Stimulated activated naive CD4-positive, alpha-beta T cell treated with Interleukin-2 at 50 U/mL for 16 hours (primary cell): ENCODE measurements around the gene UNC45A.

ENCODE experiments used
- DNase-seq: peaks from one replicate; lab custom pipeline; 2025; lab: John Stamatoyannopoulos, UW

UNC45A gene

GRCh38 chr15:90966262-90966661 lies 31.2 kb downstream of the UNC45A start:
- DNase-seq: no peak

GRCh38 chr15:90967206-90967605 lies 32.1 kb downstream of the UNC45A start:
- DNase-seq: no peak

GRCh38 chr15:90968434-90968833 lies 33.3 kb downstream of the UNC45A start:
- DNase-seq: no peak

DNA sequence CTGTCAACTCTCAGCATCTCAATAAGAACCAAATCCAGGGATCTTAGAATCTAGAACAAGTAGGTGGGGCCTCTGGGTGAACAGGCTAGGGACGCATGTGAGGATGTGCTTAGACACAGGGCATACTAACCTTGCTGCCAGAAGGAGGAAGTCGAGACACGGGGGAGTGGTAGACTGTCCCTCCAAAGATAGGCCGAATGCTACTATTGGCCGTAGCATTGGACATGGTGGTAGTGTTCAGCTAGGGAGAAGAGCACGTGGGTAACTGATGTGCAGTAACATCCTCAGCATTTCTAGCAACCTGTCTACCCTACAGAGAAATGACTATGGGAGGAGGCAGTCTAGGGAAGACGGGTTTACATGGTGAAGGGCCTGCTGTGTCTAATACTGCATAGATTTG lies 35.2 kb downstream of the UNC45A start:
- DNase-seq: no peak

- no peak for DNase-seq
These were observed 37.0 kb downstream of the UNC45A start for GRCh38 chr15:90972133-90972532.

DNA sequence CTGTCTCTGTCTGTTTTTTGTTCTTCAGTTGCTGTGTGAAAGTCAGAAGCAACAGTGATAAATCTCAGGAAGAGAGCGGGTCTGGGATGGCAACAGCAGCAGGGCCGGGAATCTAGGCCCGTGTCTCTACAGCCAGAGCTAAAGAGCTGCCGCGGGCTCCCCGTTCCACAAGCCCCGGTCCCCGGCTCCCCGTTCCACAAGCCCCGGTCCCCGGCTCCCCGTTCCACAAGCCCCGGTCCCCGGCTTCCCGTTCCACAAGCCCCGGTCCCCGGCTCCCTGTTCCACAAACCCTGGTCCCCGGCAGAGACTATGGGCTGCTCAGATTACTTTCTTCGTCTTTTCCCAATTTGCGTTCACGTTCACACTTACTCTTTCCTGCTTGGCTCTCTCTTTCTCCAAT lies 39.1 kb downstream of the UNC45A start:
- DNase-seq: no peak

GRCh38 chr15:90979582-90979981 lies 44.5 kb downstream of the UNC45A start:
- DNase-seq: no peak

DNA sequence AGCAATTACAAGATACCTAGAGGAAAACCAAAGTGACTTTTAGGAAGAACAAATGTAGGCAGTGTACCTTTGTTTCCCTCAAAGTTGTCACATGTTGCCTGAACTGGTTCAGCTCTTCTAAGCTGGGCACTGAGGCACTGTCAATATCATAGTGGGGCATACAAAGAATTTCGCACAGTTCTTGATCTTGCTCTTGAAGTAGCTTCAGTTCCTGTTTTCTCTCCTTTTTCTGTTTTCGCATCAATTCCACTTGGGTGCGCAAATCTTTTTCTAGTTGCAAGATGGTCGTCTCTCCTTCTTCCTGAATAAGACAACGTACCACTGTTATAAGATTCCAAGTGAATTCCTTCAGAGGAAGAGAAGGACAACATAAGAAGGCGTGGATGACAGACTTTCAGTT lies 46.6 kb downstream of the UNC45A start:
- no peak for DNase-seq

DNA sequence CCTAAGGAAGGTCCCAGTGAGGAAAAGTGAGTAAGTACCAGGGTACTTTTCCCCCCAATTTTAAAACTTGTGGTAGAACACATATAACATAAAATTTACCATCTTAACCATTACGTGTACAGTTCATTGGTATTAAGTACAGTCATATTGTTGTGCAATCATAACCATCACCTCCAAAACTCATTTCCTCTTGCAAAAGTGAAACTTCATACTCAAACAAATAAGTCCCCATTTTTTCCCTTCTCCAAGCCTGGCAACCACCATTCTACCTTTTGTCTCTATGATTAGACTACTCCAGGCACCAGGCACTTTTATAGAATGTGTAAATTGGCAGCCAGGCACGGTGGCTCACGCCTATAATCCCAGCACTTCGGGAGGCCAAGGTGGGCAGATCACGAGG lies 47.0 kb downstream of the UNC45A start:
- no peak for DNase-seq

- no peak for DNase-seq
These were observed 51.9 kb downstream of the UNC45A start for GRCh38 chr15:90986790-90987507.

DNA sequence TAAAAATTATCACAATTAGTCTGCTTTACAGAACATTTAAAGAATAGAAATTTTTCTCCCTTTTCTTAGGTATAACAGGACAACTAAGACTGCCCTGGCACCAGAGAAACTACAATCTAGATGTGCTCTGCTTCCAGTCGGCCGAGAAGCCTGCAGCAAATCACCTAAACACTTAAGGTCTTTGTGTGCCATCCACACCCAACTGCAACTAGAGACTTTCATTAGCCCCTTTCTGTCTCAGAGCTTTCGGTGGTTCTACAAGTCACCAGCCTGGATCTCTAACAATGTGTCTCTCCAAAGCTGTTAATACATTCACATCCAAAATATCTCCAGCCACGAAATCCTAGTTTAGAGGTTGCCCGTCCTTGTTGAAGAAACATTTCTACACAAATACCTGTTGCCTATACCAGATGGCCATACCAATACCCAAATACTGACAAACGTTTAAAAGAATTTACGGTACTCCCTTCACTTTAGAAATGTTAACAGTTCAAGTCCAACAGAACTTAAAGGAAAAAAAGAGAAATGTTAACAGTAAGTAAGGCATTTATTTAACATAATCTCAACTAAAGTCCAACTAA lies 52.6 kb downstream of the UNC45A start:
- DNase-seq: no peak

- DNase-seq: no peak
These were observed 53.2 kb downstream of the UNC45A start for GRCh38 chr15:90988296-90988695.

DNA sequence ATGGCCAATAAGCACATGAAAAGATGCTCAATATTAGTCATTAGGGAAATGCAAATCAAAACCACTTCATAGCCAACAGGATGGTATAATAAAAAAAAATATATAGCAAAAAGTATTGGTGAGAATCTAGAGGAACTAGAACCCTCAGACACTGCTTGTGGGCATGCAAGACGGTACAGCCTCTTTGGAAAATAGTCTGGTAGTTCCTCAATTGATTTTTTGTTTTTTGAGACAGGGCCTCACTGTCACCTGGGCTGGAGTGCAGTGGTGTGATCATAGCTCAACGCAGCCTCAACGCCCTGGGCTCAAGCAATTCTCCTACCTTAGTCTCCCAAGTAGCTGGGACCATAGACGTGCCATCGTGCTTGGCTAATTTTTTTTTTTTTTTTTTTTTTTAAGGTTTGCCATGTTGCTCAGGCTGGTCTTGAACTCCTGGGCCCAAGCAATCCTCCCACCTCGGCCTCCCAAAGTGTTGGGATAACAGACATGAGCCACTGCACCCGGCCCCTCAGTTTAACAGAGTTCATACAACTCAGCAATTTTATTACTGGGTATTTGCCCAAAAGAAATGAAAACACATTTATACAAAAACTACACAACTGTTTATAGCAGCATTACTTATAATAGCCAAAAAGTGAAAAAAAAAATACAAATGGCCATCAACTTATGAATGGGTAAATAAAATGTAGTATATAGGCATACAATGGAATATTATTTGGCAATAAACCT lies 54.1 kb downstream of the UNC45A start:
- DNase-seq: no peak

DNA sequence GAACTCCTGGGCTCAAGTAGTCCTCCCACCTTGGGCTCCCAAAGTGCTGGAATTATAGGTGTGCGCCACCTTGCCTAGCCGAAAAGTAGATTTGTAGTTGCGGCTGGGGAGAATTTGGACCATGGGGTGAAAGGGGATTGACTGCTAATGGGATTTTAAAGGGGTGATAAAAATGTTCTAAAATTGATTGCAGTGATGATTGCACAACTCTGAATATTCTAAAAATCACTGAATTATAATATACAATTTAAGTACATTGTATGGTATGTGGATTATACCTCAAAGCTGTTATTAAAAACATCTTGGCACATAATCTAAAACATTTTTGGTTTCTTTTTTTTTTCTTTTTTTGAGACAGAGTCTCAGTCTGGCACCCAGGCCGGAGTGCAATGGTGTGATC lies 55.4 kb downstream of the UNC45A start:
- DNase-seq: no peak

DNA sequence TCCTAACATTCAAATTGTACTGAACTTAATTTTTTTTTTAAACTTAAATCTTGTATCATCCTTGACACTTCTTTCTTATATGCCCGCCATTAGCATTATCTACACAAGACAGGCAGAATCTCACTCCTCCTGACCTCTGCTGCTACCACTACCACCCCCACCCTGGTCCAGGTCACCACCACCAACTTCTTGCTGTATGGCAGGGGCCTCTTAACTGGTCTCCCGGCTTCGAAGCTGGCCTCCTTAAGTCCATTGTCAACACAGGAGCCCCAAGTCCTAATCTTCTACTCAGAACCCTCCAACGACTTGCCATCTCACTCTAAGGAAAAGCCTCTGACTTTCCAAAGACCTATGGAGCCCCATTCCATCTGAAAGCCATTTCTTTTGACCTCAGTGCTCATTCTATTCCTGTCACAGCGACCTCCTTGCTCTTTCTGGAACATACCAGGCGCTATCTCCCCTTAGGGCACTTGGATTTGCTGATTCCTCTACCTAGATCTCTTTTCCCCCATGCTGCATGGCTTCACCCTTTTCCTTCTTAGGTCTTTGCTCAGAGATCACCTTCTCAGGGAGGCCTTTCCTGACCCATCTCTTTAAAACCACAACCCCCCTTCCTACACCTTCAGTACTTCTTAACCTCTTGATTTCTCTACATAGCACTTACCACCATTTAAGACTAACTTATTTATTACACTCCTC lies 56.7 kb downstream of the UNC45A start:
- no peak for DNase-seq

GRCh38 chr15:90994059-90994416 lies 59.0 kb downstream of the UNC45A start:
- no peak for DNase-seq

GRCh38 chr15:90994417-90995311 lies 59.6 kb downstream of the UNC45A start, which contains the start of gene PRC1:
PRC1 (minus strand) TSS chr15:90994535; CDS start chr15:90994417, 118 bp downstream.
- peak; percentile 96 for DNase-seq

GRCh38 chr15:90998737-90999136 lies 63.7 kb downstream of the UNC45A start:
- no peak for DNase-seq

- DNase-seq: no peak
These were observed 66.1 kb downstream of the UNC45A start for GRCh38 chr15:91001209-91001608.
